Measurements from ENCODE around the gene GABRB1. TPM values are rescaled to one million over a fixed set of nuclear protein-coding genes. Genes with fewer than 3 reads are reported as not detected.

The GABRB1 gene
- total RNA-seq, 2 donors from 2014 or later, result not detected

- ATAC-seq (no peak), DNase-seq (no peak)
- no peaks in the 10 kb centered on the region for H3K9me3 ChIP-seq (ENCODE audit: control insufficient read depth, low read length, poor library complexity, severe bottlenecking)
- no peak overlapping the region for H3K27ac Mint-ChIP-seq
- no peak overlapping the region for H3K4me3 Mint-ChIP-seq
- peaks cover 12% of the 10 kb centered on the region for H3K27me3 Mint-ChIP-seq
- no peaks in the 10 kb centered on the region for H3K4me1 Mint-ChIP-seq
- H3K36me3 Mint-ChIP-seq (ENCODE audit: low read depth), result no peaks in the 10 kb centered on the region
Measured at GRCh38 chr4:47155919-47156318, 124.6 kb downstream of the GABRB1 start.

DNA sequence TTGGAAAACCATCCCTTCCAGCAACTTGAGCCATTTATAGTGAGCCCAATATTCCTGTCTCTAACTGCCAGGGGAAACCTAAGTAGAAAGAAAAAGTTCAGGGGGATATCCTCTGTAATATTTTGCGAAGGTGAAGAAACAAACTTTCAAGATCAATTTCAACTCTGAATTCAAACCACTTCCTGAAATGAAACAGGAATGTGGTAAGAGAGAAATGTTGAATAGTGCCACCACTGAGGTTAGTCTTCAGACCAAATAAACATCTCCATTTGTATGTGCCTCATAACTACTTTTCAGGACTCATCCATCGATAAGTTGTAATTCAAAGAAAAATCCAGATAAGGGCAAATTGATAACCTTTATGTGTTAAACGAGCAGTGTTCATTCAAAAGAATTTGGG, 128.7 kb downstream of the GABRB1 start:
- DNase-seq (no peak), ATAC-seq (no peak)
- no peaks in the 10 kb centered on the region for H3K36me3 Mint-ChIP-seq (ENCODE audit: low read depth)
- H3K9me3 ChIP-seq (ENCODE audit: control insufficient read depth, low read length, poor library complexity, severe bottlenecking), result no peaks in the 10 kb centered on the region
- H3K27me3 Mint-ChIP-seq, result peaks cover under 1% of the 10 kb centered on the region
- H3K4me1 Mint-ChIP-seq, result no peaks in the 10 kb centered on the region
- no peak overlapping the region for H3K4me3 Mint-ChIP-seq
- no peak overlapping the region for H3K27ac Mint-ChIP-seq

DNA sequence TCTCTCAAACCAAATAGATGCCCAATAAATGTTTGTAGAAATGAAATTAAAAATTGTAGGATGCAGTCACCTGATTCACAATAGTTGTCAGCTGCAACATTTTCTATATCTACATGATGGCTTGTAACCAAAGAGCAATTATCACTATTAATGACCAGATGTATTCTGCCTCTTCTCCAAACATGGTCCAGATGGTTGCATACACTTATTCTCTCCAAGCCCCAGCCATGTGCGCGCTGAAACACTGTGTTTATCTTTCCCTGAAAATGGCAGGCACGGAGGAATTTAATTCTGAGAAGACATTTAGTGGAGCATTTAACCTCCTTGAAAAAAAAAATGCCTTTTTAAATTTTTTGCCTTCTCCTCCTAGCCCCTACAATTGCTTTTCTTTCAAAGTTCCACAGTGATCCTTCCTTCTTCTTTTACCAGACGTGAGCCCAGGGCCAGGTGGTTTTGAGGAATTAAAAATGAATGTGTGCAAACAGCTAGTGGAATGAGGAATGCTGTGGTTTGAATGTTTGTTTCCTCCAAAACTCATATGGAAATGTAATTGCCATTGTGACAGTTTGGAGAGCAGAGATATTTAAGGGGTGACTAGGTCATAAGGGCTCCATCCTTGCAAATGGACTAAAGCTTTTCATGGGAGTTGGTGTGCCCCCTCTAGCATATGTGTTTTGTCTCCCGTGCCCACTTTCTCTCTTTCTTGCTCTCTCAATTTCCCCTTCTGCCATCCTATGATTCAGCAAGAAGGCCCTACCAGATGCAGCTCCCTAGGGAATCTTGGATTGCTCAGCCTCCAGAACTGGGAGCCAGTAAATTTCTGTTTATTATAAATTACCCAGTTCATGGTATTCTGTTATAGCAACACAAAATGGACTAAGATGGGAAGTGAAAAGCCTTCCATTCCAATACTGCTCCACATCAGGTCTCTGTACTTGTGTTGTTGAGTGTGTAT, 136.0 kb downstream of the GABRB1 start:
- no peak for DNase-seq
- Mint-ChIP-seq H3K4me1 (no peaks in the 10 kb centered on the region), H3K4me3 (no peak overlapping the region), H3K36me3 (ENCODE audit: low read depth) (no peaks in the 10 kb centered on the region), H3K27ac (no peak overlapping the region), H3K27me3 (no peaks in the 10 kb centered on the region)
- no peak for ATAC-seq
- no peaks in the 10 kb centered on the region for H3K9me3 ChIP-seq (ENCODE audit: control insufficient read depth, low read length, poor library complexity, severe bottlenecking)

DNA sequence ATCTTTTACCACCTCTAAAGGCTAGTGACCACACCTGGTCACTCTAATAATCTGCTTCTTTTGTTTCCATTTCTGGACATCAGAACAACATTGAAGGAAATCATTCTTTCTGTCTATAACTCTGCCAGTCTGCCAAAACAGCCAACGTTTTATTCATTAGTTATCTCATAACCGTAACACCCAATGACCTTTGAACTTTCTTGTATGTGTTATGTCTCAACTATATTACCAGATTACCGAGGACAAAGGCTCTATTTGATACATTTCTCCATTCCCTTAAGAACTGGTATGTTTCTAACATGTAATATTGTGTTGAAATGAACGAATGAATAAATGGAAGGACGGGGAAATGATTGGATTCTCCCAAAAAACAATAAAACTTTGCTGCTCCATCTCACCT, 152.7 kb downstream of the GABRB1 start:
- no peaks in the 10 kb centered on the region for H3K9me3 ChIP-seq (ENCODE audit: control insufficient read depth, low read length, poor library complexity, severe bottlenecking)
- no peaks in the 10 kb centered on the region for H3K36me3 Mint-ChIP-seq (ENCODE audit: low read depth)
- H3K4me1 Mint-ChIP-seq, result no peaks in the 10 kb centered on the region
- peaks cover 32% of the 10 kb centered on the region for H3K27me3 Mint-ChIP-seq
- no peak for ATAC-seq
- no peak overlapping the region for H3K27ac Mint-ChIP-seq
- no peak overlapping the region for H3K4me3 Mint-ChIP-seq
- no peak for DNase-seq

DNA sequence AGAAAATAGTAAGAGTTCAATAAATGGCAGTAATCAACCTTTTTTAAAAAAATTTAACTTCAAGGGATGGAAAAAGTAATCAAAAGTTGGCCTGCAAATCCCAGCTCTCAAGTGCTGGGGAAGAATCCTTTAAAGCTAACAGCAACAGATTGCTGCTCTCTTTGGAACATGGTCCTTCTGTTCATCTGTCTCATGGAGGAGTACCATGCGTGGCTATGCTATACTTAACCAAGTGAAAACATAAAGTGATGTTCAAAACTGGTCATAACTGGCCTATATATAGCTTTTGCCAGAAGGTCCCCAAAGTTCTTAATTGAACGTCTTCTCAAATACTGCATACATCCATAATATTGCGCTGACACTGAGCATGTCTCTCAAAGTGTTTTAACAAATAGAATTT, 154.4 kb downstream of the GABRB1 start:
- H3K9me3 ChIP-seq (ENCODE audit: control insufficient read depth, low read length, poor library complexity, severe bottlenecking), result no peaks in the 10 kb centered on the region
- H3K36me3 Mint-ChIP-seq (ENCODE audit: low read depth), result no peaks in the 10 kb centered on the region
- H3K4me1 Mint-ChIP-seq, result no peaks in the 10 kb centered on the region
- DNase-seq (no peak), ATAC-seq (no peak)
- no peak overlapping the region for H3K27ac Mint-ChIP-seq
- peaks cover 32% of the 10 kb centered on the region for H3K27me3 Mint-ChIP-seq
- no peak overlapping the region for H3K4me3 Mint-ChIP-seq

- no peak overlapping the region for H3K4me3 Mint-ChIP-seq
- no peaks in the 10 kb centered on the region for H3K36me3 Mint-ChIP-seq (ENCODE audit: low read depth)
- ATAC-seq (no peak), DNase-seq (no peak)
- H3K9me3 ChIP-seq (ENCODE audit: control insufficient read depth, low read length, poor library complexity, severe bottlenecking), result no peaks in the 10 kb centered on the region
- H3K27me3 Mint-ChIP-seq, result peaks cover 25% of the 10 kb centered on the region
- no peaks in the 10 kb centered on the region for H3K4me1 Mint-ChIP-seq
- no peak overlapping the region for H3K27ac Mint-ChIP-seq
Measured at GRCh38 chr4:47187608-47188007, 156.2 kb downstream of the GABRB1 start.

GRCh38 chr4:47193179-47193578, 161.8 kb downstream of the GABRB1 start:
- Mint-ChIP-seq H3K4me3 (no peak overlapping the region), H3K27me3 (peaks cover 12% of the 10 kb centered on the region), H3K36me3 (ENCODE audit: low read depth) (no peaks in the 10 kb centered on the region), H3K27ac (no peak overlapping the region), H3K4me1 (no peaks in the 10 kb centered on the region)
- no peak for ATAC-seq
- no peak for DNase-seq
- H3K9me3 ChIP-seq (ENCODE audit: control insufficient read depth, low read length, poor library complexity, severe bottlenecking), result no peaks in the 10 kb centered on the region

DNA sequence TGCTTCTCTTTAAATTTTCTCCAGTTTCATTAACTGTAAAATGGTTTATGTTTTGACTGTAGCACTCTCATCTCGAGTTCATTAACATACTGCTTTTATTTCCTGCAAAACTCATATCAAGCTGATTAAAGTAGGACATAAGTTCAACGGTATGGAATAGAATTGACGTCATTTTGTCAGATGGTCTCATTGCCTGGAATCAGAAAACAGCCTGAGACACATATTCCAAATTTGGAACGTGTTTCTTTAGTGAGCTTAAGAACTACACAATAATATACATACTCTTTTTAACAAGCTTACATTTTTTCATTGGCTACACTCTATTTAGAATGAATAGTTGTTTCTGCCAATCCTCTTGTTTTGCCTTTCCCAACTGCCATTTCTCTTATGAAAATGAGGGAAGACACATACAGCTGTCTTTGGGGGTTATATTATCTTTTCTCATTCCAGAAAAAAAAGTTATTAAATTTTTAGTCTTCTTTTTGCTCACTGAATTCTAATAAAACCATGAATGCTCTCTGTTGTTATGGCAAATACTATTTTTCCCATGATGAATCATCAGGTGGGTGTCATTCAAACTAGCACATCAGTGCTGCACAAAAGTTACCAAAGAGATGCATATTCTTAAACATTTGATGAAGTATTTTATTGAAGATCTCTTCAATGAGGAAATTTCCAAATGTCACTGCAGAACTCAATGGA, 162.8 kb downstream of the GABRB1 start:
- H3K4me1 Mint-ChIP-seq, result no peaks in the 10 kb centered on the region
- DNase-seq (no peak), ATAC-seq (no peak)
- no peaks in the 10 kb centered on the region for H3K36me3 Mint-ChIP-seq (ENCODE audit: low read depth)
- no peak overlapping the region for H3K4me3 Mint-ChIP-seq
- no peaks in the 10 kb centered on the region for H3K9me3 ChIP-seq (ENCODE audit: control insufficient read depth, low read length, poor library complexity, severe bottlenecking)
- H3K27ac Mint-ChIP-seq, result no peak overlapping the region
- peaks cover 12% of the 10 kb centered on the region for H3K27me3 Mint-ChIP-seq

DNA sequence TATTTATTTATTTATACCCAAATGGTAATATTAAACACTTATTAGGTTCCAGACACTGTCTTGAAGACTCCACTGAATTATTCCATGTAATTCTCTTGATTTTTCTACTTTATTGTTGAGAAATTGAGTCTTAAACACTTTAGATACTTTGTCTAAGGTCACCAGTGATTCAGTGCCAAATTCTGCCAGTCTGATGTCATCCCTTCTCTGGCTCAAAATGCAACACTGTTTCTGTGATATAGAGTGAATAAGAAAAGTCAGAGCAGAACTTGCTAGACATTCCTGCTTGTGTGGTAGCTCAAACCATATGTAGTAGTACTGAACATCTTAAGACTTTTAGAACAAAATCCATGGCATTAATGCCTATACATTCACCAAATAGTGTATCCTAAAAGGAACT, 164.3 kb downstream of the GABRB1 start:
- H3K4me1 Mint-ChIP-seq, result no peaks in the 10 kb centered on the region
- no peak overlapping the region for H3K27ac Mint-ChIP-seq
- H3K27me3 Mint-ChIP-seq, result peaks cover 12% of the 10 kb centered on the region
- ATAC-seq (no peak), DNase-seq (no peak)
- H3K36me3 Mint-ChIP-seq (ENCODE audit: low read depth), result no peaks in the 10 kb centered on the region
- no peaks in the 10 kb centered on the region for H3K9me3 ChIP-seq (ENCODE audit: control insufficient read depth, low read length, poor library complexity, severe bottlenecking)
- no peak overlapping the region for H3K4me3 Mint-ChIP-seq

GRCh38 chr4:47198791-47199190, 167.4 kb downstream of the GABRB1 start:
- Mint-ChIP-seq H3K4me3 (no peak overlapping the region), H3K27ac (no peak overlapping the region), H3K27me3 (peaks cover 12% of the 10 kb centered on the region), H3K4me1 (no peaks in the 10 kb centered on the region), H3K36me3 (ENCODE audit: low read depth) (no peaks in the 10 kb centered on the region)
- ATAC-seq (no peak), DNase-seq (no peak)
- H3K9me3 ChIP-seq (ENCODE audit: control insufficient read depth, low read length, poor library complexity, severe bottlenecking), result no peaks in the 10 kb centered on the region

DNA sequence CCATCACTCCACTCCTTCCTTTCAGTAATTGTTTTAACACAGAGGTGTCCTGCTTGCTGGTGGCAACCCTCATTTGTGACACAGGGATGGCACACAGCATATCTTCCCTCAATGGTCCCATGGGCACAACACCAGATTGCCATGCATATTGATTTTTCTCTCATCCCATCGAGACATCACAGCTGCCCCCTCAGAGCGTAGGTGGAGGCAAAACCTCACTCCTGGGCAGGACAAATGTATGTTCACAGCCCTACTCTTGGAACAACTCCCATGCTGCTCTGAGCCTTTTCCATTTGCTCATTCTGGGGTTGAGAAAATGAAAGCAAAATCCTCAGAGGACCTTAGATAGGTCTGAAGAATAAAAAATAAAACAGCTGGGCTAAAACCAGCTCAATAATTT, 172.2 kb downstream of the GABRB1 start:
- H3K9me3 ChIP-seq (ENCODE audit: control insufficient read depth, low read length, poor library complexity, severe bottlenecking), result no peaks in the 10 kb centered on the region
- Mint-ChIP-seq H3K36me3 (ENCODE audit: low read depth) (no peaks in the 10 kb centered on the region), H3K27ac (no peak overlapping the region), H3K4me3 (no peak overlapping the region), H3K4me1 (no peaks in the 10 kb centered on the region), H3K27me3 (peaks cover 17% of the 10 kb centered on the region)
- ATAC-seq, result no peak
- no peak for DNase-seq

DNA sequence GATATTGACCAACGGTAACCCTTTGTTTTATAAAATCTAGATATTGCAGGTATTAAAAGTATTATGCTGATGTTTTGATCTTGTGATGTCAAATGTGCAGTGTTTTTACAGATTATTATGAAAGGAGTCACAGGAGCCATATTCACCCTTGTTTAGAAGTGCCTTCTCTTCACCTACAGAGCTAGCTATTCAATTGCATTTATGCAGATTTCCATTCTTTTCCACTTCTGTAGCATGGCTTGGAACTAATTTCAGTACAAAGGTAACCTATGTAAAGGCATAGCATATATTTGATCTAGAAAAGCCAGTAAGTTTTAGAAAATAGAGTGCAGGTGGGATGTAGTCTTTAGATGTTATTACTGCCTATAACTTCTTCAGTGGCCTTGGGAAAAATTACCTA, 176.2 kb downstream of the GABRB1 start:
- H3K9me3 ChIP-seq (ENCODE audit: control insufficient read depth, low read length, poor library complexity, severe bottlenecking), result no peaks in the 10 kb centered on the region
- H3K4me1 Mint-ChIP-seq, result no peaks in the 10 kb centered on the region
- H3K36me3 Mint-ChIP-seq (ENCODE audit: low read depth), result no peaks in the 10 kb centered on the region
- H3K4me3 Mint-ChIP-seq, result no peak overlapping the region
- DNase-seq (no peak), ATAC-seq (no peak)
- H3K27ac Mint-ChIP-seq, result no peak overlapping the region
- peaks cover 26% of the 10 kb centered on the region for H3K27me3 Mint-ChIP-seq

- Mint-ChIP-seq H3K4me1 (no peaks in the 10 kb centered on the region), H3K4me3 (no peak overlapping the region), H3K36me3 (ENCODE audit: low read depth) (no peaks in the 10 kb centered on the region), H3K27ac (no peak overlapping the region), H3K27me3 (peaks cover 26% of the 10 kb centered on the region)
- ATAC-seq (no peak), DNase-seq (no peak)
- H3K9me3 ChIP-seq (ENCODE audit: control insufficient read depth, low read length, poor library complexity, severe bottlenecking), result no peaks in the 10 kb centered on the region
Measured at GRCh38 chr4:47209833-47210232, 178.5 kb downstream of the GABRB1 start.
